RWPE1 (cell line): ENCODE measurements around the gene TDRD9.
A peak's percentile ranks its signal among the peaks of the same experiment; 100 is the strongest.

Experiments
- CTCF ChIA-PET: fragments of 350-600 bp; sonication (Branson Sonifier 250); formaldehyde crosslinking; extraction: SDS; loops from one replicate; lab custom pipeline; 2021; lab: Yijun Ruan, JAX
- POLR2A ChIA-PET: fragments of 400-600 bp; formaldehyde crosslinking; extraction: SDS; loops from one replicate; lab custom pipeline; 2020; ENCODE audit warnings: antibody characterized with exemption; ENCODE audit not compliant: low non-redundant PET; lab: Yijun Ruan, JAX
- DNase-seq: peaks from one replicate; pipeline ENCODE4 v3.0.0; 2012; ENCODE audit warnings: low spot score
- H3K27ac ChIP-seq: fragments of 450-650 bp; 2 replicates; pipeline ENCODE4 v1.5.1; 2017
- CTCF ChIP-seq: fragments of 450-650 bp; conservative IDR thresholded peaks from 2 replicates; pipeline ENCODE4 v1.5.1; 2017; ENCODE audit warnings: low read depth, mild to moderate bottlenecking

TDRD9 gene

GRCh38 chr14:104094709-104095425 is 166.6 kb downstream of the TDRD9 start:
- peak; percentile 92 for TF ChIP-seq CTCF
- CTCF ChIA-PET, result interaction anchor here (0.7 to 2.2 kb wide), 12 partner anchors 11 to 100 kb away, joined by 3 to 12 read pairs (median 4); no protein-coding TSS in a partner anchor
- DNase-seq, result peak; percentile 73
- POLR2A ChIA-PET, result interaction anchor here (0.7 kb wide), 1 partner anchor 10 kb away, joined by 3 read pairs; no protein-coding TSS in a partner anchor
- no peak overlapping the region for H3K27ac ChIP-seq

GRCh38 chr14:104095426-104096310 is 167.4 kb downstream of the TDRD9 start:
- no peak for TF ChIP-seq CTCF
- no peak overlapping the region for H3K27ac ChIP-seq
- no peak for DNase-seq
- CTCF ChIA-PET, result interaction anchor here (0.6 to 2.2 kb wide), 8 partner anchors 11 to 37 kb away, joined by 3 to 12 read pairs (median 4); no protein-coding TSS in a partner anchor
- POLR2A ChIA-PET, result no interaction called here

GRCh38 chr14:104096318-104096717 is 168.1 kb downstream of the TDRD9 start:
- ChIA-PET CTCF (interaction anchor here (0.6 to 1.7 kb wide), 7 partner anchors 8 to 541 kb away, joined by 3 to 8 read pairs (median 3); no protein-coding TSS in a partner anchor), POLR2A (no interaction called here)
- TF ChIP-seq CTCF, result no peak
- no peak for DNase-seq
- no peak overlapping the region for H3K27ac ChIP-seq

GRCh38 chr14:104096751-104097700 is 168.8 kb downstream of the TDRD9 start:
- ChIA-PET POLR2A (no interaction called here), CTCF (interaction anchor here (0.6 to 1.7 kb wide), 7 partner anchors 9 to 540 kb away, joined by 3 to 8 read pairs (median 3); no protein-coding TSS in a partner anchor)
- DNase-seq, result no peak
- no peak for TF ChIP-seq CTCF
- no peak overlapping the region for H3K27ac ChIP-seq

GRCh38 chr14:104098272-104099095 is 170.2 kb downstream of the TDRD9 start:
- CTCF ChIA-PET, result interaction anchor here (0.5 kb wide), 1 partner anchor 685 kb away, joined by 9 read pairs; no protein-coding TSS in a partner anchor
- H3K27ac ChIP-seq, result peak overlapping the region; percentile 81; the same call in 1 of the 2 replicates
- POLR2A ChIA-PET, result interaction anchor here (0.5 kb wide), 1 partner anchor 19 kb away, joined by 3 read pairs; no protein-coding TSS in a partner anchor
- DNase-seq, result no peak
- TF ChIP-seq CTCF, result no peak
